ENCODE measurements around the gene ARL6IP5. TPM values are rescaled to one million over a fixed set of nuclear protein-coding genes. Genes with fewer than 3 reads are reported as not detected.
A peak's percentile ranks its signal among the peaks of the same experiment; 100 is the strongest.

The ARL6IP5 gene
- total RNA-seq, 6 donors from 2014 or later: 34.6 to 145 (median 125) TPM

GRCh38 chr3:69118555-69118954 is 33.8 kb downstream of the ARL6IP5 start:
- Histone ChIP-seq H3K36me3 (no peaks in the 10 kb centered on the region), H3K27ac (no peak overlapping the region), H3K27me3 (no peaks in the 10 kb centered on the region), H3K4me3 (no peak overlapping the region), H3K4me1 (peaks cover 0 to 12% (median 2%) of the 10 kb centered on the region in 4 donors), H3K9me3 (no peaks in the 10 kb centered on the region)
- no peak for ATAC-seq (ENCODE audit: low FRiP score in 2 of 2)
- TF ChIP-seq EP300 (IDR thresholded peaks at IDR 0.05) (no peak), POLR2AphosphoS5 (IDR thresholded peaks at IDR 0.05) (no peak), POLR2A (IDR thresholded peaks at IDR 0.05) (no peak)
- TF ChIP-seq, protein P1, sequence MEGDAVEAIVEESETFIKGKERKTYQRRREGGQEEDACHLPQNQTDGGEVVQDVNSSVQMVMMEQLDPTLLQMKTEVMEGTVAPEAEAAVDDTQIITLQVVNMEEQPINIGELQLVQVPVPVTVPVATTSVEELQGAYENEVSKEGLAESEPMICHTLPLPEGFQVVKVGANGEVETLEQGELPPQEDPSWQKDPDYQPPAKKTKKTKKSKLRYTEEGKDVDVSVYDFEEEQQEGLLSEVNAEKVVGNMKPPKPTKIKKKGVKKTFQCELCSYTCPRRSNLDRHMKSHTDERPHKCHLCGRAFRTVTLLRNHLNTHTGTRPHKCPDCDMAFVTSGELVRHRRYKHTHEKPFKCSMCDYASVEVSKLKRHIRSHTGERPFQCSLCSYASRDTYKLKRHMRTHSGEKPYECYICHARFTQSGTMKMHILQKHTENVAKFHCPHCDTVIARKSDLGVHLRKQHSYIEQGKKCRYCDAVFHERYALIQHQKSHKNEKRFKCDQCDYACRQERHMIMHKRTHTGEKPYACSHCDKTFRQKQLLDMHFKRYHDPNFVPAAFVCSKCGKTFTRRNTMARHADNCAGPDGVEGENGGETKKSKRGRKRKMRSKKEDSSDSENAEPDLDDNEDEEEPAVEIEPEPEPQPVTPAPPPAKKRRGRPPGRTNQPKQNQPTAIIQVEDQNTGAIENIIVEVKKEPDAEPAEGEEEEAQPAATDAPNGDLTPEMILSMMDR (IDR thresholded peaks at IDR 0.05): no peak
- 95 to 96% methylated on average over 11 to 12 of the region's 12 CpGs for whole genome bisulfite sequencing, 2 donors
- DNase-seq: no peak

DNA sequence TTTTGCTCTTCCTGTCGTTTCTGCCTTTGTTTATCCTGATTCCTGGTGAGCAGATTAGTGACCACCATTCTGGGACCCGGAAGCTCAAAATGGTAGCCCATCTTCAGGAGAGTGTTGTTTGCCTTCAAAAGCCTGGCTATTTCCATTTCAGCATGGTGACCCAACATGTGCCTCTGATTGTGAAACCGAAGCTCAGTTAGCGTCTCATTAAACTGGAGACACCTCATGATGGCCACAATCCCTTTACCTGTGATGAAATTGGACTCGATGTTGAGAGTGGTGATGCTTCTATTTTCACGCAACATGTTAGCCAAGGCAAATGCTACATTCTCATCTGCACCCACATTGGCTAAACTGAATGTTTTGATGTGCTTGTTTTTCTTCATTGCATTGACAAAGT is 34.4 kb downstream of the ARL6IP5 start:
- TF ChIP-seq POLR2A (IDR thresholded peaks at IDR 0.05) (no peak), EP300 (IDR thresholded peaks at IDR 0.05) (no peak), POLR2AphosphoS5 (IDR thresholded peaks at IDR 0.05) (no peak)
- TF ChIP-seq, protein P1 (IDR thresholded peaks at IDR 0.05): no peak
- Histone ChIP-seq H3K36me3 (no peaks in the 10 kb centered on the region), H3K9me3 (no peaks in the 10 kb centered on the region), H3K4me1 (peaks cover 0 to 10% (median 2%) of the 10 kb centered on the region in 4 donors), H3K27ac (no peak overlapping the region), H3K4me3 (no peak overlapping the region), H3K27me3 (no peaks in the 10 kb centered on the region)
- DNase-seq (no peak), ATAC-seq (ENCODE audit: low FRiP score in 2 of 2) (no peak)
- 91 to 95% methylated on average over 6 of the region's 6 CpGs for WGBS, 2 donors

- DNase-seq (no peak), ATAC-seq (ENCODE audit: low FRiP score in 2 of 2) (no peak)
- H3K27me3 ChIP-seq: no peaks in the 10 kb centered on the region
- H3K36me3 ChIP-seq: no peaks in the 10 kb centered on the region
- H3K4me3 ChIP-seq: no peak overlapping the region
- H3K4me1 ChIP-seq: peaks cover 0 to 10% (median 2%) of the 10 kb centered on the region in 4 donors
- no peaks in the 10 kb centered on the region for H3K9me3 ChIP-seq
- no peak for TF ChIP-seq POLR2AphosphoS5 (IDR thresholded peaks at IDR 0.05)
- no peak for TF ChIP-seq EP300 (IDR thresholded peaks at IDR 0.05)
- TF ChIP-seq, protein P1 (IDR thresholded peaks at IDR 0.05): no peak
- no peak for TF ChIP-seq POLR2A (IDR thresholded peaks at IDR 0.05)
- 92 to 95% methylated on average over 5 of the region's 5 CpGs for WGBS, 2 donors
- no peak overlapping the region for H3K27ac ChIP-seq
Observed at GRCh38 chr3:69119681-69120080, 34.9 kb downstream of the ARL6IP5 start.

GRCh38 chr3:69120879-69121464 is 36.2 kb downstream of the ARL6IP5 start:
- Histone ChIP-seq H3K27me3 (no peaks in the 10 kb centered on the region), H3K36me3 (no peaks in the 10 kb centered on the region), H3K4me3 (no peak overlapping the region), H3K9me3 (no peaks in the 10 kb centered on the region), H3K27ac (peak overlapping the region in 2 of 4 donors; percentile 17 to 64), H3K4me1 (peaks cover 0 to 10% (median 2%) of the 10 kb centered on the region in 4 donors)
- no peak for TF ChIP-seq EP300 (IDR thresholded peaks at IDR 0.05)
- TF ChIP-seq, protein P1 (IDR thresholded peaks at IDR 0.05): peak; percentile 77 to 94 (median 82)
- ATAC-seq (ENCODE audit: low FRiP score in 2 of 2) (peak; percentile 71 to 87), DNase-seq (peak in 1 of 2 donors; percentile 72)
- WGBS, 2 donors: 0% methylated on average over 1 of the region's 1 CpG

DNA sequence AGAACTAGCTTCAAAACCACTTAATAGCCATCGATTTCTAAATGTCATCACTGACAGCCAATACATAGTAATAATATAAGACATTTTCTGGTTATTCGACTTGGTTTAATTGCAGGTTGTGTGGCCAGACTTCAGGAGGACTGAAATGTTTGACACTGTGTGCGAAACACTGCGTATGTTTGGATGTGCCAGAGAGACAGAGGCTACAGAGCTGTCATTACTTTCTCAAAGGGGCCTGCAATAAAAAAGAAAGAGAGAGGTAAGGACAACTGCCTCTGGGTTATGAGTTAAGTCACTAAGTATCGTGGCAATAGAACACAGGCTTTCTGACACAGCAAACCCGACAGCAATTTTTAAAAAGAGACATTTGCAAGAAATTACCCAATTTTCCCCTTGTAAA is 36.8 kb downstream of the ARL6IP5 start:
- Histone ChIP-seq H3K36me3 (no peaks in the 10 kb centered on the region), H3K27me3 (no peaks in the 10 kb centered on the region), H3K4me3 (peak overlapping the region in 1 of 4 donors; percentile 6), H3K9me3 (no peaks in the 10 kb centered on the region), H3K27ac (peak overlapping the region in 3 of 4 donors; percentile 17 to 64 (median 48)), H3K4me1 (peaks cover 0 to 10% (median 2%) of the 10 kb centered on the region in 4 donors)
- DNase-seq (no peak), ATAC-seq (ENCODE audit: low FRiP score in 2 of 2) (no peak)
- WGBS, 2 donors: 77 to 88% methylated on average over 6 of the region's 6 CpGs
- TF ChIP-seq, protein P1 (IDR thresholded peaks at IDR 0.05): no peak
- TF ChIP-seq POLR2A (IDR thresholded peaks at IDR 0.05) (no peak), EP300 (IDR thresholded peaks at IDR 0.05) (no peak), POLR2AphosphoS5 (IDR thresholded peaks at IDR 0.05) (no peak)
